AG04450 (cell line): ENCODE measurements around the gene LGR5. TPM values are rescaled to one million over a fixed set of nuclear protein-coding genes. Genes with fewer than 3 reads are reported as not detected.

ENCODE experiments used
- CTCF ChIA-PET: fragments of 300-600, 350-600 bp; formaldehyde crosslinking; extraction: SDS; loops from one replicate; lab custom pipeline; 2022; ENCODE audit warnings: antibody characterized with exemption, inconsistent platforms; lab: Charles Lee
- POLR2A ChIA-PET: fragments of 350-600 bp; formaldehyde crosslinking; extraction: SDS; loops from one replicate; lab custom pipeline; 2021; ENCODE audit warnings: antibody characterized with exemption, inconsistent platforms; lab: Yijun Ruan, JAX
- DNase-seq: peaks from one replicate; pipeline ENCODE4 v3.0.0-alpha.2; 2011; ENCODE audit warnings: low read depth, low spot score
- H3K27ac ChIP-seq: one replicate; pipeline ENCODE4 v1.5.1; 2012; ENCODE audit warnings: low read depth, low read length, control low read depth
- H3K27me3 ChIP-seq: one replicate; pipeline ENCODE4 v1.6.0; 2012; ENCODE audit warnings: low read length; ENCODE audit not compliant: control insufficient read depth, insufficient read depth
- H3K4me3 ChIP-seq: 2 replicates; pipeline ENCODE4 v1.5.1; 2011; ENCODE audit warnings: mild to moderate bottlenecking, low read depth, low read length, control low read depth
- H3K9me3 ChIP-seq: 2 replicates; pipeline ENCODE4 v1.5.1; 2012; ENCODE audit warnings: low read length; ENCODE audit not compliant: control insufficient read depth, insufficient read depth
- polyA plus RNA-seq: library from polyadenylated mRNA; depleted of rRNA; stranded (reverse); fragments of >200 nt; gene quantifications from 2 replicates; pipeline ENCODE4 v1.2.3, GENCODE V29; 2011
- TF ChIP-seq, protein P1 (sequence below): IDR thresholded peaks from 2 replicates; pipeline ENCODE4 v1.5.1; 2011; ENCODE audit warnings: low read depth, low read length, control low read depth, inconsistent platforms

Gene LGR5
- polyA plus RNA-seq, 1 experiment = not detected

DNA sequence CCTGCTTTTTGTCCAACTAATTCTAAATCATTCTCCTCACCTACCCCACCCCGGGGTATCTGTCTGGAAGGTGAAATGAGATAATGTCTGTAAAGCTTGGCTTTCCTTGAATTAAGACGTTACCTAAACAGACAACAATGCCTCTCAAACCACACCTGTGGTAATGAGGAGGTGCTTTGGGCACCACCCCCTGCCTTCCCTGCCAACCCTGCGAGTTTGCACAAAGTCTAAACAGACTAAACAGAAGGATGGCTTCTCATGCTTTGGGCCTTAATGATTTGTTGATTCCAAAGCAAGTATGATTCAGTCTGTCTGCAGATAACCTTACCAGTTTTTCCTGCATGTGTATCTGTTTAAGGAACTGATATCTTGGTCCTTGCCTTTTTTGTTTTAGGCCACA lies 141.6 kb downstream of the LGR5 start:
- H3K27ac ChIP-seq = no peak overlapping the region
- ChIA-PET POLR2A (no interaction called here), CTCF (no interaction called here)
- H3K9me3 ChIP-seq = no peaks in the 10 kb centered on the region
- DNase-seq = no peak
- no peaks in the 10 kb centered on the region for H3K27me3 ChIP-seq
- TF ChIP-seq, protein P1, sequence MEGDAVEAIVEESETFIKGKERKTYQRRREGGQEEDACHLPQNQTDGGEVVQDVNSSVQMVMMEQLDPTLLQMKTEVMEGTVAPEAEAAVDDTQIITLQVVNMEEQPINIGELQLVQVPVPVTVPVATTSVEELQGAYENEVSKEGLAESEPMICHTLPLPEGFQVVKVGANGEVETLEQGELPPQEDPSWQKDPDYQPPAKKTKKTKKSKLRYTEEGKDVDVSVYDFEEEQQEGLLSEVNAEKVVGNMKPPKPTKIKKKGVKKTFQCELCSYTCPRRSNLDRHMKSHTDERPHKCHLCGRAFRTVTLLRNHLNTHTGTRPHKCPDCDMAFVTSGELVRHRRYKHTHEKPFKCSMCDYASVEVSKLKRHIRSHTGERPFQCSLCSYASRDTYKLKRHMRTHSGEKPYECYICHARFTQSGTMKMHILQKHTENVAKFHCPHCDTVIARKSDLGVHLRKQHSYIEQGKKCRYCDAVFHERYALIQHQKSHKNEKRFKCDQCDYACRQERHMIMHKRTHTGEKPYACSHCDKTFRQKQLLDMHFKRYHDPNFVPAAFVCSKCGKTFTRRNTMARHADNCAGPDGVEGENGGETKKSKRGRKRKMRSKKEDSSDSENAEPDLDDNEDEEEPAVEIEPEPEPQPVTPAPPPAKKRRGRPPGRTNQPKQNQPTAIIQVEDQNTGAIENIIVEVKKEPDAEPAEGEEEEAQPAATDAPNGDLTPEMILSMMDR = no peak
- no peak overlapping the region for H3K4me3 ChIP-seq

DNA sequence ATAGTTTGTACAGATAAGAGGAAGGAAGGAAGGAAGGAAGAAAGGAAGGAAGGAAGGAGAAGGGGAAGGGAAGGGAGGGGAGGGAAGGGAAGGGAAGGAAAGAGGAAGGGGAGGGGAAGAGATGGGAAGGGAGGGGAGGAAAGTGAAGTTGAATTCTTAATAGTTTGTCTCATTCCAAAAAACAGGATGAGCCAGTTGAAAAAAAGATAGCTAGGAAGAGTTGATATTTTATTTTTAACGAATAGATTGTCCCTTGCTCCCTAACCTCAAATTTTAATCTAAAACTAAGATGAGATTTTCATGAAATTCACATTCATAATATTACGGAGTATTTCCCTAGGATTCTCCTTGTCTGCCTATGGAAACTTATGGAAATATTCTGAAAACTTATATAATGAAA lies 143.3 kb downstream of the LGR5 start:
- DNase-seq = no peak
- POLR2A ChIA-PET = no interaction called here
- CTCF ChIA-PET = no interaction called here
- H3K9me3 ChIP-seq = no peaks in the 10 kb centered on the region
- TF ChIP-seq, protein P1 = no peak
- H3K27me3 ChIP-seq = no peaks in the 10 kb centered on the region
- no peak overlapping the region for H3K27ac ChIP-seq
- no peak overlapping the region for H3K4me3 ChIP-seq

DNA sequence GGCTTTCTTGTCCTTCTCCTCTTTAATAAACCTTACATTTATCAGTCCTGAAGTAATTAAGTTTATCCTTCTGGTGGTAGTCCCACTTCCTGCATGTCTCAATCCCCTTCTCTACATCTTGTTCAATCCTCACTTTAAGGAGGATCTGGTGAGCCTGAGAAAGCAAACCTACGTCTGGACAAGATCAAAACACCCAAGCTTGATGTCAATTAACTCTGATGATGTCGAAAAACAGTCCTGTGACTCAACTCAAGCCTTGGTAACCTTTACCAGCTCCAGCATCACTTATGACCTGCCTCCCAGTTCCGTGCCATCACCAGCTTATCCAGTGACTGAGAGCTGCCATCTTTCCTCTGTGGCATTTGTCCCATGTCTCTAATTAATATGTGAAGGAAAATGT lies 144.8 kb downstream of the LGR5 start:
- Histone ChIP-seq H3K4me3 (no peak overlapping the region), H3K27me3 (no peaks in the 10 kb centered on the region), H3K27ac (no peak overlapping the region), H3K9me3 (no peaks in the 10 kb centered on the region)
- CTCF ChIA-PET = interaction anchor here (1.3 kb wide), 1 partner anchor 8 kb away, joined by 3 read pairs; no protein-coding TSS in a partner anchor
- POLR2A ChIA-PET = no interaction called here
- no peak for DNase-seq
- TF ChIP-seq, protein P1 = no peak

DNA sequence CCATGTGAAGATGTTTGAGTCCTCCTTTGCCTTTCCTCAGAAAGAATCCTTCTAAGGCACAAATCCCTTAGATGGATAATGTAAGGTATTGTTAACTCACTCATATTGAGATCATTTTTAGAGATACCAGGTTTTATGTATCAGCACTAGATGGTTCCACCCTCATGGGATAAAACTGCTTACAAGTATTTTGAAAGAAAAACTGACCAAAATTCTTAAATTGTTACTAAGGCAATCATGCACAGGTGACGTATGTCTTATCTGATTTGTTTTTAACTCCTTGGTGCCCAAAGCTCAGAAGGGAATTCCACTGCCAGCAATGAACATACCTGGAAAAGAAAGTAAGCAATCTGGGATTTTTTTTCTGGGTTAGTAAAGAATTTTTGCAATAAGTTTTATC lies 145.6 kb downstream of the LGR5 start:
- TF ChIP-seq, protein P1 = no peak
- CTCF ChIA-PET = interaction anchor here (0.8 to 1.3 kb wide), 2 partner anchors 7 to 52 kb away, joined by 3 read pairs; no protein-coding TSS in a partner anchor
- Histone ChIP-seq H3K27me3 (no peaks in the 10 kb centered on the region), H3K9me3 (no peaks in the 10 kb centered on the region), H3K4me3 (no peak overlapping the region), H3K27ac (no peak overlapping the region)
- POLR2A ChIA-PET = no interaction called here
- no peak for DNase-seq

DNA sequence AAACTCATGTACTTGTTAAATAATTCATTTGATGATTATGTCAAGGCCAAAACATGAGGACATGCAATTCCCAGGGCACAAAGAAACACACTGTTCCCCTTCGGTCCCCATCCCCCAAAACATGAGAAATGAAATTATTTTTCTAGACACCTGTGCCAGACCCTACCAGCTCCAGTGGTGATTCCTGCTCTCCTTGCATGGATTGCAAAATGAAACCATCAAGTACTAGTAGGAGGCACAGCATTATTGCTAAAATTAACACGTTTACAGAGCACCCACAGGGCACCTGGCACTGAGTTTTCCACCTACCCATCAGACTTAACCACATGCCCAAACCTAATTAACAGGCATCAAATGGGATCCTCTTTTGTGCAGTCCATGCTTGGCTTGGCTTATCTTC lies 147.4 kb downstream of the LGR5 start:
- no peak overlapping the region for H3K27ac ChIP-seq
- no peak for DNase-seq
- no peaks in the 10 kb centered on the region for H3K27me3 ChIP-seq
- no peaks in the 10 kb centered on the region for H3K9me3 ChIP-seq
- ChIA-PET CTCF (interaction anchor here (1.2 kb wide), 1 partner anchor 160 kb away, joined by 7 read pairs; no protein-coding TSS in a partner anchor), POLR2A (no interaction called here)
- TF ChIP-seq, protein P1 = no peak
- no peak overlapping the region for H3K4me3 ChIP-seq
